ENCODE results near the gene APC.
"Not testable (repeated sequence)": the region's sequence is repeated elsewhere in the genome, so short reads cannot be mapped to it uniquely, and the experiment has no call there.

APC gene

DNA sequence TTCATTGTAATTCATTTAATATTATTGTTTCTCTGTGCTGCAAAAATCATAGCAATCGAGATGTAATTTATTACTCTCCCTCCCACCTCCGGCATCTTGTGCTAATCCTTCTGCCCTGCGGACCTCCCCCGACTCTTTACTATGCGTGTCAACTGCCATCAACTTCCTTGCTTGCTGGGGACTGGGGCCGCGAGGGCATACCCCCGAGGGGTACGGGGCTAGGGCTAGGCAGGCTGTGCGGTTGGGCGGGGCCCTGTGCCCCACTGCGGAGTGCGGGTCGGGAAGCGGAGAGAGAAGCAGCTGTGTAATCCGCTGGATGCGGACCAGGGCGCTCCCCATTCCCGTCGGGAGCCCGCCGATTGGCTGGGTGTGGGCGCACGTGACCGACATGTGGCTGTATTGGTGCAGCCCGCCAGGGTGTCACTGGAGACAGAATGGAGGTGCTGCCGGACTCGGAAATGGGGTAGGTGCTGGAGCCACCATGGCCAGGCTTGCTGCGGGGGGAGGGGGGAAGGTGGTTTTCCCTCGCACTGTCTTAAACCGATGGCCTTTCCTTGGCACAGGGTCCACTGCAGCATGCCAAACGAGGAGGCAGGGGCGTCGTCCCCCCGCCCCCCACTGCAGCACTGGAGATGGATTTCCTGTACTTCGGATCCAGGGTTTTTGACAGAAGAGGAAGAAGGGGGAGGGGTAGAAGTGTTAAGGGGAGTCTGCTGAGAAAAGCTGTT, at the start of gene APC:
Gene APC (plus strand): TSS at position 423 of the 728 bp plus-strand sequence. CDS start 17,006 bp downstream, outside the sequence.
- peak; percentile 47 for DNase-seq

GRCh38 chr5:112689155-112689909, 48.4 kb upstream of the APC start:
- DNase-seq, result no peak

DNA sequence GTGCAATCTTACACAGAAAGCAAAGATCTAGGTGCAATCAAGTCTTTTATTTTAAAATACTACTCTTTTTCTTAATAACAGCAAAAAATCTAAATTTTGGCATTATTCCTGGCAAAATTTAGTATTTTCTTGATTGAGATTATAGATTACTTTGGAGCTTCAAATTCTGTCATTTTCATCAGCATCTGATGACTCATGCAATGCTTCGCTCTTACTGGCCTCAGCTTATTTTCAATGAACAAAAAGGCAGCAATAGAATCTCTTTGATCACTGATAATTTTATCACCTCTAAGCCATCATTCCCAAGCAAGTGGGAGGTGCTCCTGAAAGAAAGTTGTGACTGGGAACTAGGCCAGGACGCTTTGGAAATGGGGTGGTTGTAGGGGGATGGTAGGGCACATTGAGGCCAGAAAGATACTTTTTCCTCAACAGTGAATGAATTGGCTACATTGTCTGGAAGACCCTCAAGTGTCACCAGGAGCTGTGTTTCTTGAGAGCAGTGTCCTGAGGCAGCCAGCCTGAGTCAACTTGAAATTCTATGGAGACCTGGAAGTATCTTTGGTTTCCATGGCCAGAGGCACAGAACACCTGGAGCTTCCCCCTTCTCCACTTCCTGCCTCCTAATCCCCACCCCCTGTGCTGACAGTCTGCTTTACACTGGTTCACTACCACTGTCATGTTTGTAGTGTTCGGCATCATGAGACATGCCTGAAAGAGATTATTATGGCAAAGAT, 46.9 kb upstream of the APC start:
- DNase-seq, result no peak

DNA sequence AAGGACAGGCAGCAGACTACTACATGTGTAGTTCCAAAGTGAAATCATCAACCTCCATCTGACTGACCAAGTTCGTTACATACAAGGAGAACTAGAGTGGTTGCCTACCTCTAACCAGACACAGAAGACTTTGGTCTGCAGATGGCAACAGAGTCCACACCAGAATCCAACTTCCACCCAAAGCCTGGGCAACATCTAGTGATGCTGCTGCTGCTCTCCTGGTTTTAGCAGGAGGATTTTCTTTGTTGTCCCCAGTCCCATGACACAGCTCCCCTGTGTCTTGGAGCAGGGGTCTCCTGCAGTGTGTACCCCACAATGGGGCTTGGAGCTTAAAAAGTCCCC, 46.4 kb upstream of the APC start:
- DNase-seq, result no peak

GRCh38 chr5:112691758-112692157, 45.9 kb upstream of the APC start:
- no peak for DNase-seq

GRCh38 chr5:112692472-112692871, 45.2 kb upstream of the APC start:
- DNase-seq, result no peak

- DNase-seq, result no peak
These were observed 44.4 kb upstream of the APC start for GRCh38 chr5:112693301-112693700.

GRCh38 chr5:112694853-112695709, 42.6 kb upstream of the APC start:
- no peak for DNase-seq

DNA sequence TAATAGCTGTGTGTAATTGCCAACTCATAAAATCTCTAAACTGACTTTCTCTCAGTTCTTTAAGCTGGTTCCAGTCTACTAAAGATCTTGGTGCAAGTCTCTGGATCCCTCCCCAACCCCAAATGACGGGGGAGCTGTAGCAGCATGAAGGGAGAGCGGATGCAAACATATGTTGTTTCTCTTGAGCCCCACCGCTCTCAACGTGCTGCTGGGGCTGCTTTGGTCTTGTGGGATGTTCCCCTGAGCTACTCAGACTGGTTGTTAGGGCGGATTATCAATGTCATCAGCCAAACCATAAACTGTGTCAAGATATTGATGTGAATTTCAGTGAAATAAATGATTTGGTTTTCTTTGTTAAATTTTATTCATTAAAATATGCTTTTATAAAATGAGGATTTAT, 40.9 kb upstream of the APC start:
- no peak for DNase-seq

GRCh38 chr5:112697322-112697721, 40.4 kb upstream of the APC start:
- DNase-seq, result no peak

GRCh38 chr5:112697833-112698232, 39.9 kb upstream of the APC start:
- no peak for DNase-seq

DNA sequence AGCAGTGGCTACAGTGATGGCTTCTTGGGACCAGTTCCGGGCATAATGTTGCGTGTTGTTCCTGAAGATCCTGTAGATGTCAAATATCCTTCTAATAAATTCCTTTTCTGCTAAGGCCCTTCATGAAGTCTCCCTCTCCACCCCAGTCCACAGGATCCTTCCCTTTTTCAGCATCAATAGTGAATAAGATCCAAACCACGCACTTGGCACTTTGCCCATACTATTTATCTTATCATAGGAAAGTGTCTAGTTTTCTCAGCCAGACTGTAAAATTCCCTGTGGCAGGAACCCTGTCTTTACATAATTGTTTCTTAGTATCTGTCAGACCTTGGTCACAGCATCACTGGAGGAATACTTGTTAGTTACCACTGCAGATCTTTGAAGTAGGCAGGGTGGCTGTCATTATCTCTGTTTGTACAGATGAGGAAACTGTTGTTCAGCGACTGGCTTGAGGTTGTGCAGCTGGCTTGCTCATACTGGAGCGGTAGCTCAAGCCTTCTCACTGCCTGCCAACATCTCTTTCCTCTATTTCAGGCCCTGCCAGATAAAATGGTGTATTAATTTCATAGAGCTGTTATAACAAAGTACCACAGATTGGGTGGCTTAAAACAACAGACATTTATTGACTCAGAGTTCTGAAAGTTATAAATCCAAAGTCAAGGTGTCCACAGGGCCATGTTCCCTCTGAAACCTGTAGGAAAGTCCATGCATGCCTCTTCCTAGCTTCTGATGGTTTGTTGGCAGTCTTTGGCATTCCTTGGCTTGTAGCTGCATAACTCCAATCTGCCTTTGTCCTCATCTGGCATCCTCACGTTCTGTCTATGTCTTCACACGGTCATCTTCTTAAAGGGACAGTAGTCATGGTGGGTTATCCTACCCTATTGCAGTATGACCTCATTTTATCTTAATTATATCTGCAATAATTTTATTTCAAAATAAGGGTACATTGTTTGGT, 33.5 kb upstream of the APC start:
- no peak for DNase-seq

- DNase-seq, result no peak
These were observed 31.2 kb upstream of the APC start for GRCh38 chr5:112706446-112707016.

- peak; percentile 92 for DNase-seq
These were observed 30.2 kb upstream of the APC start for GRCh38 chr5:112707187-112708102.

- no peak for DNase-seq
These were observed 29.5 kb upstream of the APC start for GRCh38 chr5:112708103-112708622.

DNA sequence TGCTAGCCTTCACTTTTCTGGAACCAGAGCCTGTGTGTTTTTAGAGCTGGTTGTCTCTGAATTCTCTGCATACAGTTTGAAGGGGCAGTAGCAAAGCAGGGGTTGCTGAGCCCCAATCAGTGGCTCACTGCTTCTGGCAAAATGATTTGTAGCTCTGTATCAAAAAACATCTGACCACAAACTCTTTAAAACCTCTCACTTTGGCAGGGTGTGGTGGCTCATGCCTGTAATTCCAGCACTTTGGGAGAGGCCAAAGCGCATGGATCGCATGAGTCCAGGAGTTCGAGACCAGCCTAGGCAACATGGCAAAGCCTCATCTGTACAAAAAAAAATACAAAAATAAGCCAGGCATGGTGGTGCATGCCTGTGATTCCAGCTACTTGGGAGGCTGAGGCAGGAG, 28.3 kb upstream of the APC start:
- no peak for DNase-seq

DNA sequence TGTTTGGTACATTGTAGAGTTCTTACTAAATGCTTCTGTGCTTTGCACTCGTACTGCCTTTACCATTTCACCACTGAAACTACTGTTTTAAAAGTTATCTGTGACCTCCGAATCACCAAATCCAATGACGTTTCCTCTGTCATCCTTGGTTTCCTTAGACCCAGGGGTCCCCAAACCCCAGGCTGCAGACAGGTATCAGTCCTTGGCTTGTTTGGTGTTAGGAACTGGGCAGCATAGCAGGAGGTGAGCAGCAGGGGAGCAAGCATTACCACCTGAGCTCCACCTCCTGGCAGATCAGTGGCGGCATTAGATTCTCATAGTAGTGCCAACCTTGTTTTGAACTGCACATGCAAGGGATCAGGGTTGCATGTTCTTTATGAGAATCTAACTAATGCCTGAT, 26.8 kb upstream of the APC start:
- DNase-seq, result no peak

GRCh38 chr5:112711436-112711835, 26.2 kb upstream of the APC start:
- DNase-seq, result no peak

- DNase-seq, result no peak
These were observed 24.5 kb upstream of the APC start for GRCh38 chr5:112713206-112713605.

- DNase-seq, result not testable (repeated sequence)
These were observed 20.8 kb upstream of the APC start for GRCh38 chr5:112716895-112717294.

All from DMS153 (cell line).